Neutrophil (primary cell): Measurements from ENCODE around the gene TP53BP2.
"Not testable (repeated sequence)": the region's sequence is repeated elsewhere in the genome, so short reads cannot be mapped to it uniquely, and the experiment has no call there.

Experiments used
- H3K27ac ChIP-seq: fragments of 200-600 bp; sonication (generic); 2 replicates; pipeline ENCODE4 v1.5.1; 2016; ENCODE audit warnings: mild to moderate bottlenecking, moderate library complexity
- H3K27me3 ChIP-seq: fragments of 200-600 bp; sonication (generic); 2 replicates; pipeline ENCODE4 v1.6.0; 2016; ENCODE audit warnings: mild to moderate bottlenecking
- H3K36me3 ChIP-seq: fragments of 200-600 bp; sonication (generic); 2 replicates; pipeline ENCODE4 v1.5.1; 2017
- H3K4me1 ChIP-seq, 2 experiments: fragments of 200-600 bp in 1 of 2; sonication (generic) in 1 of 2; 1 replicate in 1 of 2; 2 replicates in 1 of 2; pipeline versions ENCODE4 v1.5.1 to v1.6.1; 2013 to 2016; ENCODE audit warnings: low read depth in 1 of 2, low read length in 1 of 2, mild to moderate bottlenecking in 1 of 2, moderate library complexity in 1 of 2; ENCODE audit not compliant: control insufficient read depth in 1 of 2, insufficient read depth in 1 of 2
- H3K4me3 ChIP-seq, 2 experiments: fragments of 200-600 bp in 1 of 2; sonication (generic) in 1 of 2; 1 replicate in 1 of 2; 2 replicates in 1 of 2; pipeline ENCODE4 v1.5.1; 2013 to 2016; ENCODE audit warnings: low read depth in 1 of 2, low read length in 1 of 2, mild to moderate bottlenecking in 1 of 2, moderate library complexity in 1 of 2
- H3K9me3 ChIP-seq: fragments of 200-600 bp; sonication (generic); 2 replicates; pipeline ENCODE4 v1.5.1; 2016
- TF ChIP-seq, protein P1 (sequence below): fragments of 200-600 bp; sonication (generic); IDR thresholded peaks from 2 replicates; pipeline ENCODE4 v1.5.1; 2016; ENCODE audit warnings: antibody characterized with exemption

The TP53BP2 gene

DNA sequence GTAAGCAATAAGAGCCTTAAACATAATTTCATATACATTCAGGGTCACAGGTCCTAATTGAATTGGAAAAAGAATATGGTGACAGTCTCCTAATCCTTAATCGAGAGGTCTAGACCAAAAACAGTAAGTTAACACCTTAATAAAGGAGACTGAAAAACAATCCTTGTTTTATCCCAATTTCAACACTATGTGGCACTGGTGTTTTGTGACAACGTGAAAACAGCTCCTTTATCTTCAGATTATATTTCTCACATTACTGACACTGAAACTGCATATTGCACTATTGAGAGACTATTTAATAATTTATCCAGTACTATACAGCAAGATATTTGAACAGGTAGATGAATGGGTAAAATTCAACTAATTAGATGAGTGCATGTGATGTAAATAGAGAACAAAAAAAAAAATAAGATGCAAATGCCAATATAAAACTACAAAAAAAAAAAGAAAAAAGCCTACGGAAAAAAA, 34.1 kb downstream of the TP53BP2 start:
- H3K27me3 ChIP-seq = no peaks in the 10 kb centered on the region
- no peaks in the 10 kb centered on the region for H3K9me3 ChIP-seq
- TF ChIP-seq, protein P1, sequence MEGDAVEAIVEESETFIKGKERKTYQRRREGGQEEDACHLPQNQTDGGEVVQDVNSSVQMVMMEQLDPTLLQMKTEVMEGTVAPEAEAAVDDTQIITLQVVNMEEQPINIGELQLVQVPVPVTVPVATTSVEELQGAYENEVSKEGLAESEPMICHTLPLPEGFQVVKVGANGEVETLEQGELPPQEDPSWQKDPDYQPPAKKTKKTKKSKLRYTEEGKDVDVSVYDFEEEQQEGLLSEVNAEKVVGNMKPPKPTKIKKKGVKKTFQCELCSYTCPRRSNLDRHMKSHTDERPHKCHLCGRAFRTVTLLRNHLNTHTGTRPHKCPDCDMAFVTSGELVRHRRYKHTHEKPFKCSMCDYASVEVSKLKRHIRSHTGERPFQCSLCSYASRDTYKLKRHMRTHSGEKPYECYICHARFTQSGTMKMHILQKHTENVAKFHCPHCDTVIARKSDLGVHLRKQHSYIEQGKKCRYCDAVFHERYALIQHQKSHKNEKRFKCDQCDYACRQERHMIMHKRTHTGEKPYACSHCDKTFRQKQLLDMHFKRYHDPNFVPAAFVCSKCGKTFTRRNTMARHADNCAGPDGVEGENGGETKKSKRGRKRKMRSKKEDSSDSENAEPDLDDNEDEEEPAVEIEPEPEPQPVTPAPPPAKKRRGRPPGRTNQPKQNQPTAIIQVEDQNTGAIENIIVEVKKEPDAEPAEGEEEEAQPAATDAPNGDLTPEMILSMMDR = no peak
- no peaks in the 10 kb centered on the region for H3K4me1 ChIP-seq
- H3K36me3 ChIP-seq = peaks cover 43% of the 10 kb centered on the region
- H3K4me3 ChIP-seq = no peak overlapping the region
- H3K27ac ChIP-seq = no peak overlapping the region

DNA sequence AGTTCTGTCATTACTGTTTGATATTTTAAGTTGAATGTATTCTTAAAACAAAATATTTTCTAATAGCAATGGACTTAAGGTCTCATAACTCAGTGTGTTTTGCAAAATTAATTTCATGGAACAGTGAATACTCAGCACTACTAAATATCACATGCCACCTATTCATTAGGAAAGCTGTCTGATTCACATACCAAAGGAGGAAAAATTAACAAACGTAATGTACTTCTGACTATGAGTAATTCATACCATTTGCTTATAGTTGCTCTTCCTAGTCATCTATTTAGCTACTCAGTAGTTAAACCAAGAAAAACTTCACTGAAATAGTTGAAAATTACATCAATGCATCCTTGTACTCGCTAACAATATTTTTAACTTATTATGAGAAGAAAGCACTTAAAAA, 35.2 kb downstream of the TP53BP2 start:
- Histone ChIP-seq H3K4me1 (no peaks in the 10 kb centered on the region), H3K36me3 (peaks cover 54% of the 10 kb centered on the region), H3K9me3 (no peaks in the 10 kb centered on the region), H3K27ac (no peak overlapping the region), H3K27me3 (no peaks in the 10 kb centered on the region), H3K4me3 (no peak overlapping the region)
- TF ChIP-seq, protein P1 = no peak

DNA sequence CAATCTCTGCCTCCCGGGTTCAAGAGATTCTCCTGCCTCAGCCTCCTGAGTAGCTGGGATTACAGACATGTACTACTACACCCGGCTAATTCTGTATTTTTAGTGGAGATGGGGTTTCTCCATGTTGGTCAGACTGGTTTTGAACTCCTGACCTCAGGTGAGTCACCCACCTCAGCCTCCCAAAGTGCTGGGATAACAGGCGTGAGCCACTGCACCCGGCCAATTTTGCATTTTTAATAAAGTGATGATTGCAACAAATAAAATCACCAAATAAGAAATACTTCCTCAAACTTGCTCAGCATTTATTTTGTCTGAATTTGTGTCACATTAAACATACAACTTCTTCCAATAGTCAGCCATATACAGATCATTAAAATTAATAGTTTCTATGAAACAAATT, 35.8 kb downstream of the TP53BP2 start:
- not testable (repeated sequence) for H3K27ac ChIP-seq, H3K27me3 ChIP-seq, H3K9me3 ChIP-seq, H3K4me3 ChIP-seq, H3K4me1 ChIP-seq
- H3K36me3 ChIP-seq = peaks cover 57% of the 10 kb centered on the region

DNA sequence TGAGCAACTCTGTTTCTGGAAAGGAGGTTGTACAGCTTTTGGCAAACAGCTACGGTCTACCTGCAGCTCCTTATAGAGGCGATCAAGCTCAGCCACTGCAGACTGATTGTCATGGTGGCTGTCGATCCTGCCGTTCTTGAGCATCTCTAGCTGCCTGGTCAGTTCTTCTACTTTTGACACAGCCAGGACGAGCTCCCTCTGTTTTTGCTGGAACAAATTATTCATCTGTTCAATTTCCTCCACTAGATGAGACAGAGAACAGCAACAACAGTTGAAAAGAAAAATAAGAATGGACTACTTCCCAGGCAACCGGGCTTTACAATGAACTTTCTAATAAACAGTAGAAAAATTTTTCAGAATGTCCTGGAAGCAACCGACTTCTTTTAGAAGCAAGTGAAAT, 42.5 kb downstream of the TP53BP2 start:
- no peaks in the 10 kb centered on the region for H3K9me3 ChIP-seq
- no peaks in the 10 kb centered on the region for H3K27me3 ChIP-seq
- peaks cover 4 to 6% of the 10 kb centered on the region in 2 experiments for H3K4me1 ChIP-seq
- TF ChIP-seq, protein P1 = no peak
- H3K36me3 ChIP-seq = peaks cover 78% of the 10 kb centered on the region
- H3K27ac ChIP-seq = no peak overlapping the region
- no peak overlapping the region for H3K4me3 ChIP-seq

DNA sequence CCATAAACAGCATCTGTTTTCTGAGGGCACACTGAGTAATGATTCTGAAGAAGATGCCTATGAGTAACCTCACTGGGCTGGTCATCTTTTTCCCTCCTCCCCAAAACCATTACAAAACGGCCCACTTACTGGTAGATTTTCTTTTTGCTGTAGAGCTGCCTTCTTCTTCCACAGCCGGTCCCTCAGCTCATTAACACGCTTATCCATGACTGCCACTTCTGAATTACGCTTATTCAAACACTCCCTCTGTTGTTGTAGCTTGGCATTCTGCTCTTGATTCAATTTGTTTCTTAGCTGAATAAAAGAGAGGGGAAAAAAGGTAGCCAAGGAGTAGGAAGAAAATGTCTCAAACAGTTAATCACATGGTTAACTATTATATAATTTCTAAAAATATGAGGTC, 43.1 kb downstream of the TP53BP2 start:
- Histone ChIP-seq H3K27me3 (no peaks in the 10 kb centered on the region), H3K9me3 (no peaks in the 10 kb centered on the region), H3K4me3 (no peak overlapping the region), H3K27ac (no peak overlapping the region), H3K36me3 (peaks cover 84% of the 10 kb centered on the region), H3K4me1 (peaks cover 4 to 6% of the 10 kb centered on the region in 2 experiments)
- TF ChIP-seq, protein P1 = no peak

DNA sequence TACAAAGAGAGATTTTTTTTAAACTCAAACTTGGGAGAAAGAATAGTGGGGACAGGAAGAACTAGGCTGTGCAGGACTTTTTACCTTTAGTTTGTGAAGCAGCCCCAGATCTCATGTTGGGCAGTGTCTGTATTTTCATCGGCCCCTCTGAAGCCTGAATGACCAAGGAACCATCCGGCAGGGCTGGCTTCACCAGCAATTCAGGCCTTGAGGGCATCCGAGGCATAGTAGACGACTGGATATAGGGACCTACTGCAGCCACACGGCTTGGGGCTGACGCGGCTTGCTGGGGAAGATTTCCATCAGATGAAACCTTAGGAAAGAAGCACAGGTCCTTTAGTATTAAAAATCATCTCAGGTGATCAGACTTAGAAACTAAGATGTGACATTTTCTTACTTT, 43.7 kb downstream of the TP53BP2 start:
- TF ChIP-seq, protein P1 = no peak
- H3K27me3 ChIP-seq = no peaks in the 10 kb centered on the region
- H3K4me1 ChIP-seq = peaks cover 4 to 6% of the 10 kb centered on the region in 2 experiments
- H3K4me3 ChIP-seq = no peak overlapping the region
- H3K36me3 ChIP-seq = peaks cover 88% of the 10 kb centered on the region
- no peaks in the 10 kb centered on the region for H3K9me3 ChIP-seq
- H3K27ac ChIP-seq = no peak overlapping the region
